B cell (primary cell): ENCODE results near the gene CES1.

ENCODE experiments used
- CTCF ChIP-seq: fragments of 200-600 bp; IDR thresholded peaks from one replicate; pipeline ENCODE4 v1.8.0; 2022; ENCODE audit warnings: antibody characterized with exemption, mild to moderate bottlenecking
- EZH2 ChIP-seq: IDR thresholded peaks from 2 replicates; pipeline ENCODE4 v1.6.1; 2012; ENCODE audit warnings: borderline replicate concordance, low read depth, mild to moderate bottlenecking, moderate library complexity, low read length; ENCODE audit not compliant: insufficient read depth, poor library complexity, severe bottlenecking

- TF ChIP-seq EZH2 (no peak), CTCF (no peak)
These were observed 72.4 kb downstream of the CES1 start for GRCh38 chr16:55760310-55761001.
